HCT116 (cell line): ENCODE data around the gene DTD1. TPM values are rescaled to one million over a fixed set of nuclear protein-coding genes. Genes with fewer than 3 reads are reported as not detected.

Experiments
- ATAC-seq: fragments of 200-7000 bp; cut with Tn5 transposase; 2 replicates; pipeline ENCODE4 v1.9.1; 2020; ENCODE audit warnings: mild to moderate bottlenecking, moderate library complexity
- BruUV-seq: library from RNA; stranded (reverse); fragments of 400-500 nt; replicated peaks from 2 replicates; lab custom pipeline; 2021; lab: Mats Ljungman, UMichigan
- CTCF ChIA-PET: fragments of 300-600 bp; sonication (Branson Sonifier 250); formaldehyde crosslinking; loops from one replicate; lab custom pipeline; 2021; ENCODE audit warnings: antibody characterized with exemption; lab: Charles Lee
- POLR2A ChIA-PET: fragments of 300-600, 350-600 bp; sonication (Branson Sonifier 250); formaldehyde crosslinking; loops from one replicate; lab custom pipeline; 2021; ENCODE audit warnings: antibody characterized with exemption; lab: Charles Lee
- RAD21 ChIA-PET, 2 experiments: fragments of 300-600 bp; sonication (Branson Sonifier 250); formaldehyde crosslinking; loops; one replicate each; lab custom pipeline; 2023; ENCODE audit warnings: low total read pairs in 2 of 2; ENCODE audit not compliant: uncharacterized antibody in 2 of 2, unreplicated experiment in 2 of 2, low non-redundant PET in 1 of 2; lab: Charles Lee
- DNase-seq: peaks from one replicate; pipeline ENCODE4 v3.0.0-alpha.2; 2010; ENCODE audit warnings: low read depth, low spot score
- H2AFZ ChIP-seq: fragments of 200-600 bp; shearing (Covaris generic), sonication (generic); 2 replicates; pipeline ENCODE4 v1.6.1; 2017; ENCODE audit warnings: low read depth, mixed run types, mixed read lengths, antibody characterized with exemption, low read length; ENCODE audit not compliant: poor library complexity, severe bottlenecking
- H3K27ac ChIP-seq: 2 replicates; pipeline ENCODE4 v1.5.1; 2012; ENCODE audit warnings: low read depth, low read length
- H3K27me3 ChIP-seq: fragments of 200-600 bp; sonication (generic); 2 replicates; pipeline ENCODE4 v1.6.1; 2016; ENCODE audit warnings: mixed run types, low read length, mixed read lengths; ENCODE audit not compliant: insufficient read depth
- H3K36me3 ChIP-seq, 2 experiments: fragments of 200-500 bp in 1 of 2; fragments of 200-600 bp in 1 of 2; sonication (Bioruptor generic) in 1 of 2; sonication (generic) in 1 of 2; 2 replicates each; pipeline versions ENCODE4 v1.5.1 to v1.6.1; 2014 to 2016; ENCODE audit warnings: low read length in 2 of 2, inconsistent platforms in 1 of 2, mixed read lengths in 1 of 2, mixed run types in 1 of 2; ENCODE audit not compliant: insufficient read depth in 2 of 2, control insufficient read depth in 1 of 2
- H3K4me1 ChIP-seq, 2 experiments: fragments of 200-600 bp in 1 of 2; sonication (generic) in 1 of 2; 2 replicates each; pipeline versions ENCODE4 v1.5.1 to v1.6.1; 2012 to 2017; ENCODE audit warnings: low read length in 2 of 2, inconsistent platforms in 1 of 2, mild to moderate bottlenecking in 1 of 2, mixed read lengths in 1 of 2, mixed run types in 1 of 2, moderate library complexity in 1 of 2; ENCODE audit not compliant: insufficient read depth in 2 of 2, control insufficient read depth in 1 of 2
- H3K4me2 ChIP-seq: fragments of 200-600 bp; sonication (generic); 2 replicates; pipeline ENCODE4 v1.6.1; 2017; ENCODE audit warnings: mixed run types, low read length, mixed read lengths
- H3K4me3 ChIP-seq, 2 experiments: fragments of 200-600 bp in 1 of 2; sonication (generic) in 1 of 2; replicated peaks in 1 of 2; 2 replicates each; pipeline ENCODE4 v1.5.1; 2011 to 2016; ENCODE audit warnings: low read length in 2 of 2, control low read depth in 1 of 2, low read depth in 1 of 2, mild to moderate bottlenecking in 1 of 2, mixed read lengths in 1 of 2, mixed run types in 1 of 2
- H3K79me2 ChIP-seq: fragments of 200-600 bp; sonication (generic); 2 replicates; pipeline ENCODE4 v1.6.1; 2017; ENCODE audit warnings: mild to moderate bottlenecking, mixed run types, low read length, moderate library complexity, mixed read lengths; ENCODE audit not compliant: insufficient read depth
- H3K9ac ChIP-seq: fragments of 200-600 bp; sonication (generic); 2 replicates; pipeline ENCODE4 v1.6.1; 2016; ENCODE audit warnings: low read length, mixed read lengths
- H3K9me2 ChIP-seq: fragments of 200-600 bp; sonication (generic), shearing (Covaris generic); 2 replicates; pipeline ENCODE4 v1.6.1; 2017; ENCODE audit warnings: mixed run types, mild to moderate bottlenecking, moderate library complexity; ENCODE audit not compliant: insufficient read depth
- H3K9me3 ChIP-seq, 2 experiments: fragments of 200-500 bp in 1 of 2; fragments of 200-600 bp in 1 of 2; sonication (Bioruptor generic) in 1 of 2; sonication (generic) in 1 of 2; 2 replicates each; pipeline ENCODE4 v1.6.1; 2014 to 2017; ENCODE audit warnings: low read length in 2 of 2, mixed read lengths in 2 of 2, inconsistent platforms in 1 of 2, low read depth in 1 of 2, mild to moderate bottlenecking in 1 of 2, mixed run types in 1 of 2, moderate library complexity in 1 of 2; ENCODE audit not compliant: control insufficient read depth in 1 of 2, insufficient read depth in 1 of 2
- H4K20me1 ChIP-seq: fragments of 200-600 bp; sonication (generic), shearing (Covaris generic); 2 replicates; pipeline ENCODE4 v1.6.1; 2017; ENCODE audit warnings: mixed run types, mild to moderate bottlenecking, moderate library complexity; ENCODE audit not compliant: insufficient read depth
- ATF3 ChIP-seq: IDR thresholded peaks from 2 replicates; pipeline ENCODE4 v1.6.1; 2012
- EGR1 ChIP-seq: IDR thresholded peaks from 2 replicates; pipeline ENCODE4 v1.6.1; 2012; ENCODE audit warnings: low read depth
- ELF1 ChIP-seq: IDR thresholded peaks from 2 replicates; pipeline ENCODE4 v1.6.1; 2012; ENCODE audit warnings: low read depth, borderline replicate concordance
- EZH2 ChIP-seq: fragments of 200-600 bp; sonication (generic); IDR thresholded peaks from 2 replicates; pipeline ENCODE4 v1.6.1; 2017; ENCODE audit warnings: antibody characterized with exemption, mixed run types
- FOSL1 ChIP-seq: IDR thresholded peaks from 2 replicates; pipeline ENCODE4 v1.6.1; 2012; ENCODE audit warnings: low read depth
- MAX ChIP-seq: IDR thresholded peaks from 2 replicates; pipeline ENCODE4 v1.6.1; 2012
- POLR2A ChIP-seq: IDR thresholded peaks from 2 replicates; pipeline ENCODE4 v1.7.0; 2011; ENCODE audit warnings: borderline replicate concordance; ENCODE audit not compliant: insufficient read depth, insufficient read length; ENCODE audit errors: extremely low read depth
- POLR2AphosphoS5 ChIP-seq: IDR thresholded peaks from 2 replicates; pipeline ENCODE4 v1.6.1; 2011; ENCODE audit warnings: mild to moderate bottlenecking, low read depth, low read length, moderate library complexity
- REST ChIP-seq: IDR thresholded peaks from 2 replicates; pipeline ENCODE4 v1.6.1; 2012; ENCODE audit warnings: low read depth
- SIN3A ChIP-seq: IDR thresholded peaks from 2 replicates; pipeline ENCODE4 v1.6.1; 2012; ENCODE audit warnings: low read depth
- SP1 ChIP-seq: IDR thresholded peaks from 2 replicates; pipeline ENCODE4 v1.6.1; 2012; ENCODE audit warnings: low read depth
- TCF7L2 ChIP-seq: IDR thresholded peaks from 2 replicates; pipeline ENCODE4 v1.7.0; 2011; ENCODE audit warnings: borderline replicate concordance, inconsistent platforms; ENCODE audit not compliant: insufficient read depth, insufficient read length; ENCODE audit errors: extremely low read depth
- YY1 ChIP-seq: IDR thresholded peaks from 2 replicates; pipeline ENCODE4 v1.6.1; 2011; ENCODE audit warnings: low read length, low read depth, moderate library complexity, mild to moderate bottlenecking; ENCODE audit not compliant: insufficient replicate concordance; ENCODE audit errors: extremely low read depth
- ZBTB33 ChIP-seq: IDR thresholded peaks from 2 replicates; pipeline ENCODE4 v1.6.1; 2011; ENCODE audit warnings: mild to moderate bottlenecking, low read length, moderate library complexity; ENCODE audit not compliant: insufficient replicate concordance; ENCODE audit errors: extremely low read depth
- ZFX ChIP-seq: fragments of 450-650 bp; IDR thresholded peaks from 2 replicates; pipeline ENCODE4 v1.6.1; 2017
- intact Hi-C: fragments of 100-400 bp; cut with micrococcal nuclease; formaldehyde crosslinking; loops from 2 replicates; pipeline ENCODE4 v1.10.0; 2022
- total RNA-seq: library from RNA; stranded (reverse); gene quantifications from one replicate; pipeline ENCODE4 v1.2.1, GENCODE V29; 2021; ENCODE audit not compliant: unreplicated experiment

DTD1 gene
- total RNA-seq, 1 experiment from 2014 or later, result 54.5 TPM

- TF ChIP-seq EZH2 (no peak), POLR2A (no peak), ATF3 (no peak), MAX (no peak), TCF7L2 (no peak), POLR2AphosphoS5 (no peak), ELF1 (no peak), ZFX (no peak), FOSL1 (no peak), REST (no peak)
- TF ChIP-seq, all 23 proteins: peak for 0
Measured at GRCh38 chr20:18678549-18679419, 90.9 kb downstream of the DTD1 start (continued).

- no peak for ATAC-seq
- H3K4me2 ChIP-seq, result no peak overlapping the region
Measured at GRCh38 chr20:18683839-18684238, 96.0 kb downstream of the DTD1 start.

More at GRCh38 chr20:18683839-18684238, 96.0 kb downstream of the DTD1 start:
- RAD21 ChIA-PET, result no interaction called here
- Histone ChIP-seq H3K9ac (no peak overlapping the region), H3K4me3 (no peak overlapping the region), H3K79me2 (no peaks in the 10 kb centered on the region), H3K4me1 (no peaks in the 10 kb centered on the region), H3K36me3 (no peaks in the 10 kb centered on the region), H3K9me3 (no peaks in the 10 kb centered on the region), H3K27ac (no peak overlapping the region), H3K27me3 (no peaks in the 10 kb centered on the region), H3K9me2 (no peaks in the 10 kb centered on the region), H2AFZ (no peak overlapping the region), H4K20me1 (no peaks in the 10 kb centered on the region)
- intact Hi-C loops, result no loop called here
- no peak for TF ChIP-seq POLR2AphosphoS5
- TF ChIP-seq EZH2, result no peak
- no peak for TF ChIP-seq SP1
- TF ChIP-seq ZFX, result no peak
- TF ChIP-seq EGR1, result no peak
- no peak for TF ChIP-seq TCF7L2
- TF ChIP-seq YY1, result no peak
- no peak for TF ChIP-seq ZBTB33
- TF ChIP-seq FOSL1, result no peak
- TF ChIP-seq SIN3A, result no peak
- POLR2A ChIA-PET, result no interaction called here
- DNase-seq, result no peak
- CTCF ChIA-PET, result no interaction called here
- BruUV-seq, result no TSS peak
